GM19238 (cell line): ENCODE measurements around the gene NKX2-4.

ENCODE experiments used
- DNase-seq: peaks from one replicate; pipeline ENCODE4 v3.0.0; 2011; ENCODE audit warnings: low spot score; ENCODE audit not compliant: insufficient read length

The NKX2-4 gene

GRCh38 chr20:21361266-21361665 lies 36.1 kb downstream of the NKX2-4 start:
- no peak for DNase-seq

GRCh38 chr20:21360705-21361104 lies 36.6 kb downstream of the NKX2-4 start:
- DNase-seq: no peak

GRCh38 chr20:21358737-21359136 lies 38.6 kb downstream of the NKX2-4 start:
- no peak for DNase-seq

GRCh38 chr20:21357844-21358243 lies 39.5 kb downstream of the NKX2-4 start:
- DNase-seq: no peak

- no peak for DNase-seq
Measured at GRCh38 chr20:21356386-21356785, 40.9 kb downstream of the NKX2-4 start.

GRCh38 chr20:21355981-21356380 lies 41.3 kb downstream of the NKX2-4 start:
- no peak for DNase-seq

GRCh38 chr20:21353236-21353635 lies 44.1 kb downstream of the NKX2-4 start:
- no peak for DNase-seq

- DNase-seq: no peak
Measured at GRCh38 chr20:21352703-21353102, 44.6 kb downstream of the NKX2-4 start.
